HCT116 (cell line): ENCODE measurements around the gene PPP2R1B.

Experiments used
- CTCF ChIP-seq, 3 experiments: fragments of 200-600 bp in 1 of 3; sonication (generic) in 1 of 3; IDR thresholded peaks in 2 of 3; conservative IDR thresholded peaks in 1 of 3; 2 replicates each; pipeline ENCODE4 v1.5.1; 2012 to 2017; ENCODE audit warnings: low read depth in 2 of 3, low read length in 2 of 3, antibody characterized with exemption in 1 of 3, borderline replicate concordance in 1 of 3, control low read depth in 1 of 3, mild to moderate bottlenecking in 1 of 3, mixed read lengths in 1 of 3, mixed run types in 1 of 3, moderate library complexity in 1 of 3; ENCODE audit not compliant: insufficient read depth in 1 of 3
- EZH2 ChIP-seq: fragments of 200-600 bp; sonication (generic); IDR thresholded peaks from 2 replicates; pipeline ENCODE4 v1.6.1; 2017; ENCODE audit warnings: antibody characterized with exemption, mixed run types
- MAX ChIP-seq: IDR thresholded peaks from 2 replicates; pipeline ENCODE4 v1.6.1; 2012
- ZFX ChIP-seq: fragments of 450-650 bp; IDR thresholded peaks from 2 replicates; pipeline ENCODE4 v1.6.1; 2017

- TF ChIP-seq MAX: no peak
- no peak for TF ChIP-seq ZFX
- TF ChIP-seq CTCF (IDR thresholded peaks at IDR 0.05 in 2 of 3, conservative IDR thresholded peaks at IDR 0.05 in 1 of 3; ENCODE audit: borderline replicate concordance in 1 of 3, insufficient read depth in 1 of 3, low read depth in 2 of 3, low read length in 2 of 3): no peak
- no peak for TF ChIP-seq EZH2
Measured at GRCh38 chr11:111733611-111734088, 32.5 kb downstream of the PPP2R1B start.
